Measurements from ENCODE around the gene ROBO2. TPM values are rescaled to one million over a fixed set of nuclear protein-coding genes. Genes with fewer than 3 reads are reported as not detected.

ROBO2 gene
- polyA plus RNA-seq, 3 donors from 2014 or later, result not detected

GRCh38 chr3:77623500-77623899 lies 583.6 kb downstream of the ROBO2 start:
- peaks cover 0 to 34% (median 10%) of the 10 kb centered on the region in 6 donors for H3K9me3 Mint-ChIP-seq
- no peak overlapping the region for H3K27ac Mint-ChIP-seq
- peaks cover 0 to 1% (median 0%) of the 10 kb centered on the region in 3 donors for H3K27me3 Mint-ChIP-seq (ENCODE audit: low read depth in 3 of 3)
- no peaks in the 10 kb centered on the region for H3K36me3 Mint-ChIP-seq
- no peak overlapping the region for H3K4me3 Mint-ChIP-seq
- DNase-seq, result no peak
- H3K4me1 Mint-ChIP-seq, result no peaks in the 10 kb centered on the region

GRCh38 chr3:77626157-77626556 lies 586.3 kb downstream of the ROBO2 start:
- H3K36me3 Mint-ChIP-seq, result no peaks in the 10 kb centered on the region
- H3K27ac Mint-ChIP-seq, result no peak overlapping the region
- no peaks in the 10 kb centered on the region for H3K4me1 Mint-ChIP-seq
- H3K4me3 Mint-ChIP-seq, result no peak overlapping the region
- DNase-seq, result no peak
- H3K9me3 Mint-ChIP-seq, result peaks cover 3 to 34% (median 15%) of the 10 kb centered on the region in 6 donors
- peaks cover 0 to 1% (median 0%) of the 10 kb centered on the region in 3 donors for H3K27me3 Mint-ChIP-seq (ENCODE audit: low read depth in 3 of 3)

- Mint-ChIP-seq H3K9me3 (peaks cover 6 to 15% (median 12%) of the 10 kb centered on the region in 6 donors), H3K27me3 (ENCODE audit: low read depth in 3 of 3) (no peaks in the 10 kb centered on the region), H3K4me3 (no peak overlapping the region), H3K36me3 (no peaks in the 10 kb centered on the region), H3K4me1 (no peaks in the 10 kb centered on the region), H3K27ac (no peak overlapping the region)
- DNase-seq, result no peak
Observed at GRCh38 chr3:77648214-77648613, 608.3 kb downstream of the ROBO2 start.

- H3K27me3 Mint-ChIP-seq (ENCODE audit: low read depth in 3 of 3), result no peaks in the 10 kb centered on the region
- no peak overlapping the region for H3K27ac Mint-ChIP-seq
- peaks cover 6 to 13% (median 8%) of the 10 kb centered on the region in 6 donors for H3K9me3 Mint-ChIP-seq
- no peaks in the 10 kb centered on the region for H3K36me3 Mint-ChIP-seq
- H3K4me3 Mint-ChIP-seq, result no peak overlapping the region
- no peak for DNase-seq
- no peaks in the 10 kb centered on the region for H3K4me1 Mint-ChIP-seq
Observed at GRCh38 chr3:77648664-77649063, 608.8 kb downstream of the ROBO2 start.

GRCh38 chr3:77652624-77653023 lies 612.7 kb downstream of the ROBO2 start:
- no peaks in the 10 kb centered on the region for H3K4me1 Mint-ChIP-seq
- peaks cover 0 to 2% (median 0%) of the 10 kb centered on the region in 3 donors for H3K27me3 Mint-ChIP-seq (ENCODE audit: low read depth in 3 of 3)

GRCh38 chr3:77655396-77655795 lies 615.5 kb downstream of the ROBO2 start:
- Mint-ChIP-seq H3K4me3 (no peak overlapping the region), H3K27ac (no peak overlapping the region), H3K4me1 (no peaks in the 10 kb centered on the region), H3K36me3 (no peaks in the 10 kb centered on the region), H3K9me3 (peaks cover 14 to 52% (median 21%) of the 10 kb centered on the region in 6 donors), H3K27me3 (ENCODE audit: low read depth in 3 of 3) (peaks cover 0 to 2% (median 0%) of the 10 kb centered on the region in 3 donors)
- no peak for DNase-seq

More at GRCh38 chr3:77652624-77653023, 612.7 kb downstream of the ROBO2 start:
- no peak for DNase-seq
- Mint-ChIP-seq H3K36me3 (no peaks in the 10 kb centered on the region), H3K4me3 (no peak overlapping the region), H3K27ac (no peak overlapping the region), H3K9me3 (peaks cover 3 to 35% (median 16%) of the 10 kb centered on the region in 6 donors)

GRCh38 chr3:77660718-77661117 lies 620.8 kb downstream of the ROBO2 start:
- no peak overlapping the region for H3K4me3 Mint-ChIP-seq
- H3K9me3 Mint-ChIP-seq, result peaks cover 11 to 63% (median 27%) of the 10 kb centered on the region in 6 donors
- H3K27ac Mint-ChIP-seq, result no peak overlapping the region
- H3K36me3 Mint-ChIP-seq, result no peaks in the 10 kb centered on the region
- DNase-seq, result no peak
- H3K27me3 Mint-ChIP-seq (ENCODE audit: low read depth in 3 of 3), result peaks cover 0 to 2% (median 0%) of the 10 kb centered on the region in 3 donors
- no peaks in the 10 kb centered on the region for H3K4me1 Mint-ChIP-seq

- no peaks in the 10 kb centered on the region for H3K27me3 Mint-ChIP-seq (ENCODE audit: low read depth in 3 of 3)
- no peak for DNase-seq
- H3K4me3 Mint-ChIP-seq, result no peak overlapping the region
- peaks cover 8 to 69% (median 21%) of the 10 kb centered on the region in 6 donors for H3K9me3 Mint-ChIP-seq
- H3K27ac Mint-ChIP-seq, result no peak overlapping the region
- H3K36me3 Mint-ChIP-seq, result peaks cover 0 to 4% (median 0%) of the 10 kb centered on the region in 3 donors
- no peaks in the 10 kb centered on the region for H3K4me1 Mint-ChIP-seq
Observed at GRCh38 chr3:77667901-77668300, 628.0 kb downstream of the ROBO2 start.

- Mint-ChIP-seq H3K27ac (no peak overlapping the region), H3K36me3 (peaks cover 0 to 4% (median 0%) of the 10 kb centered on the region in 3 donors), H3K9me3 (peaks cover 8 to 68% (median 22%) of the 10 kb centered on the region in 6 donors), H3K4me3 (no peak overlapping the region), H3K4me1 (no peaks in the 10 kb centered on the region), H3K27me3 (ENCODE audit: low read depth in 3 of 3) (no peaks in the 10 kb centered on the region)
- DNase-seq, result no peak
Observed at GRCh38 chr3:77668376-77668775, 628.5 kb downstream of the ROBO2 start.

GRCh38 chr3:77672016-77672415 lies 632.1 kb downstream of the ROBO2 start:
- peaks cover 7 to 56% (median 26%) of the 10 kb centered on the region in 6 donors for H3K9me3 Mint-ChIP-seq
- no peak overlapping the region for H3K4me3 Mint-ChIP-seq
- H3K36me3 Mint-ChIP-seq, result peaks cover 0 to 2% (median 0%) of the 10 kb centered on the region in 3 donors
- no peaks in the 10 kb centered on the region for H3K27me3 Mint-ChIP-seq (ENCODE audit: low read depth in 3 of 3)
- DNase-seq, result no peak
- no peak overlapping the region for H3K27ac Mint-ChIP-seq
- no peaks in the 10 kb centered on the region for H3K4me1 Mint-ChIP-seq

GRCh38 chr3:77682162-77682561 lies 642.3 kb downstream of the ROBO2 start:
- DNase-seq, result no peak
- Mint-ChIP-seq H3K4me1 (no peaks in the 10 kb centered on the region), H3K4me3 (no peak overlapping the region), H3K9me3 (peaks cover 5 to 48% (median 20%) of the 10 kb centered on the region in 6 donors), H3K36me3 (peaks cover 0 to 3% (median 0%) of the 10 kb centered on the region in 3 donors), H3K27ac (no peak overlapping the region), H3K27me3 (ENCODE audit: low read depth in 3 of 3) (peaks cover 0 to 5% (median 0%) of the 10 kb centered on the region in 3 donors)

GRCh38 chr3:77684115-77684514 lies 644.2 kb downstream of the ROBO2 start:
- Mint-ChIP-seq H3K27me3 (ENCODE audit: low read depth in 3 of 3) (peaks cover 0 to 5% (median 0%) of the 10 kb centered on the region in 3 donors), H3K36me3 (no peaks in the 10 kb centered on the region), H3K4me1 (no peaks in the 10 kb centered on the region), H3K9me3 (peaks cover 7 to 45% (median 20%) of the 10 kb centered on the region in 6 donors), H3K27ac (no peak overlapping the region), H3K4me3 (no peak overlapping the region)
- no peak for DNase-seq

GRCh38 chr3:77685713-77686112 lies 645.8 kb downstream of the ROBO2 start:
- DNase-seq, result no peak
- H3K36me3 Mint-ChIP-seq, result no peaks in the 10 kb centered on the region
- H3K9me3 Mint-ChIP-seq, result peaks cover 10 to 50% (median 22%) of the 10 kb centered on the region in 6 donors
- H3K27me3 Mint-ChIP-seq (ENCODE audit: low read depth in 3 of 3), result peaks cover 0 to 5% (median 0%) of the 10 kb centered on the region in 3 donors
- H3K4me1 Mint-ChIP-seq, result no peaks in the 10 kb centered on the region
- no peak overlapping the region for H3K4me3 Mint-ChIP-seq
- H3K27ac Mint-ChIP-seq, result no peak overlapping the region

GRCh38 chr3:77686560-77686959 lies 646.7 kb downstream of the ROBO2 start:
- Mint-ChIP-seq H3K27ac (no peak overlapping the region), H3K27me3 (ENCODE audit: low read depth in 3 of 3) (peaks cover 0 to 5% (median 2%) of the 10 kb centered on the region in 3 donors), H3K9me3 (peaks cover 10 to 49% (median 23%) of the 10 kb centered on the region in 6 donors), H3K4me3 (no peak overlapping the region), H3K36me3 (no peaks in the 10 kb centered on the region), H3K4me1 (no peaks in the 10 kb centered on the region)
- no peak for DNase-seq

GRCh38 chr3:77687545-77687944 lies 647.6 kb downstream of the ROBO2 start:
- peaks cover 6 to 45% (median 18%) of the 10 kb centered on the region in 6 donors for H3K9me3 Mint-ChIP-seq
- H3K4me3 Mint-ChIP-seq, result no peak overlapping the region
- DNase-seq, result no peak
- peaks cover 0 to 3% (median 2%) of the 10 kb centered on the region in 3 donors for H3K27me3 Mint-ChIP-seq (ENCODE audit: low read depth in 3 of 3)
- H3K36me3 Mint-ChIP-seq, result no peaks in the 10 kb centered on the region
- H3K4me1 Mint-ChIP-seq, result no peaks in the 10 kb centered on the region
- H3K27ac Mint-ChIP-seq, result no peak overlapping the region

Measured in immature natural killer cell (primary cell).